Measurements from ENCODE around the gene HMG20B.
"Not testable (repeated sequence)": the region's sequence is repeated elsewhere in the genome, so short reads cannot be mapped to it uniquely, and the experiment has no call there.

HMG20B gene

DNA sequence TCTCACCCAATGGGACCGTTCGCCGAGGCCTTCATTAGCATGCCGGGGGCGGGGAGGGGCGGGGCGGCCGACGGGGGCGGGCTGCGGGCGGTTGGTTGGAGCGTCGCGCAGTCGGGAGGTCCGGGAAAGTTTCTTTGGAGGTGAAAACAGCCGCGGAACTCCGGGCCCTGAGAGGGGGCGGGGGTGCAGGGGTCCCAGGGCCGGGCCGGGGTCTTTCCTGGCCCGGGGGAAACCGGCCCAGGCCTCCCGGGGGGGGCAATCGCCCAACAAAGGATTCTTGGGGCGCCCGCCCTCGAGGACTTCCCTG, at the start of gene HMG20B:
Gene HMG20B (plus strand): TSS at position 90 of the 307 bp plus-strand sequence. CDS start 366 bp downstream, outside the sequence.
- no peak for DNase-seq

DNA sequence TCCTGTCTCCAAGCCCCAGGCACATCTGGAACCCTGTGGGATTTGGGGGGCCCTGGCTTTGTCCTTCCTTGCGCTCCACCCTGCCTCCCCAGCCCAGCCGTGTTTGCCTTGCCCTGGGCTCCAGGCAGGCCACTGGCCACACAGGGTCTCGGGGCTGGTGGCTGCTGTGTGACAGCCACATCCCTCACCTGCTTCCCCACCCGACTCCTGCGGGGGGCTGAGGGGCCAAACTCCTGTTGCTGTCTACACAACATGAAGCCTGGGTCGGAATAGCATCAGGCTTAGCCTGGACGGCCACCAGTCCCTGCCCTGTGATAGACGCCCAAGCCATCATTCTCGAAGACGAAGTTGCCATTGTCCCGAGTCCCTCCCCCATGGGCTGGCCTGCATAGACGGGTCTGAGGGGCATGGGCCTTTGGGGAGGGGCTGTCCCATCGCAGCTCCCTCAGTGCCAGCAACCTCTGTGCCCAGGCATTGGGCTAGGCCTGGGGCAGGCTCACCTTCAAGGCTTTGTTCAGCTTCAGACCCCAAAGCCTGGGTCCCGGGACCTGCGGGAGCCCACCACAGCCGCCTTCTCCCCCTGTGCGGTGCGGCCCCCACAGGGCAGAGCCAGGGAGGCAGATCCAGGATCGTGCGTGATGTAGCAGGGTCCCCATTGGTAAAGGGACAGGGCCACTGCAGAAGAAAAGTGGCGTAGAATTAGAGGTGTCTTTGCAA, 49.2 kb upstream of the HMG20B start:
- no peak for DNase-seq

DNA sequence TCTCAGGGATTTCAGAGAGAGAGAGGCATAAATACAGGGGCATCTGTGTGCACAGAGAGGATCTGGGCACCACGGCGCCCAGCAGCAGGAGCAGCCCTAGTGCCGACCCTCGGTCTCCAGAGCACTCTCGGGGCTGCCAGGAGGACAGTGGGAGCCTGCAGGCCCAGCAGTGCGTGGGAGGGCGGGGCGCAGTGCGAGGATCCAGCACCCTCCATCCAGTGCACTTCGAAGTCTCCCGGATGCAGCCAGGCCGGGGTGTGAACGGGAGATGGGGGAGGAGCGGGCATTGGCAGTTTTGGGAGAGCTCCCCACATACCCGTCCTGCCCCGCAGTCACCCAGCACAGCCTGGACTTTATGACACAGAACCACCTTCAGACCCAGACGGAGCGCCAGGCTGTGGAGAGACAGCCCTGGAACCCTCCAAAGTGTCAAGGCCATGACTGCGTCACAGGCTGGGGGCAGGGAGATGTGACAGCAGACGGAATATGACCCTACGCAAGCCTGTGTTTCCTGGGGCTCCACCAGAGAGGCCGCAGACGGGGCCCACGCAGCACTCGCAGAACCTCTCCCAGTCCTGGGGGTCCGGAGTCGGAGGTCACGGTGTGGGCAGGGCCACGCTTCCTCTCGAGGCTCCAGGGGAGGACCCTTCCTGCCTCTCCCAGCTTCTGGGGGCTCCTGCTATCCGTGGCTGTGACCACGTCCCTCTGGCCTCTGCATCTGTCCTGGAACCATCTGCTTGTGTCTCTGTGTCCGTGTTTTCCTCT, 48.5 kb upstream of the HMG20B start:
- DNase-seq, result no peak

DNA sequence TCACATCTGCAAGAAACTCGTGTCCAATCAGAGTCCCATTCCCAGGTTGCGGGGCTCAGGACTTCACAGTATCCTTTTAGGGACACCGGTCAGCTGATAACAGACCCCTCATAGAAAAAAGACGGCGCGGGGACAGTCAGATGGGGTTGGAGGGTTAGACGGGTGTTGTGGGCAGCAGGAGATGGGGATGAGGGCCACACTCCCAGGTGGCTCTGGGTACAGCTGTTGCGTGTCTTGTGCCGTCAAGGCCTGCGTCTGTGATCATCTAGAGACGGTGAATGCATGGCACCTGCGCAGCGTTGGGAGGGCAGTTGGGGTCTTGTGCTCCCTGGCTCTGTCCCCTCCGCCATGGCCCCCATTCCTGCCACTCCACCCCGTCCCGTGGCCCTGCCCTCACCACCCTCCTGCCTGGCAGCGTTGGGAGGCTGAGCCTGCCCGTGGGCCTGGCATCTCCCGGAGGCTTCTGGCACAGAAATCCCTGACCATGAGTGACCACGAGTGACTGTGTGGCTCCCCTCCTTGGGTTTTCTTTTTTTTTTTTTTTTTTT, 47.8 kb upstream of the HMG20B start:
- no peak for DNase-seq

DNA sequence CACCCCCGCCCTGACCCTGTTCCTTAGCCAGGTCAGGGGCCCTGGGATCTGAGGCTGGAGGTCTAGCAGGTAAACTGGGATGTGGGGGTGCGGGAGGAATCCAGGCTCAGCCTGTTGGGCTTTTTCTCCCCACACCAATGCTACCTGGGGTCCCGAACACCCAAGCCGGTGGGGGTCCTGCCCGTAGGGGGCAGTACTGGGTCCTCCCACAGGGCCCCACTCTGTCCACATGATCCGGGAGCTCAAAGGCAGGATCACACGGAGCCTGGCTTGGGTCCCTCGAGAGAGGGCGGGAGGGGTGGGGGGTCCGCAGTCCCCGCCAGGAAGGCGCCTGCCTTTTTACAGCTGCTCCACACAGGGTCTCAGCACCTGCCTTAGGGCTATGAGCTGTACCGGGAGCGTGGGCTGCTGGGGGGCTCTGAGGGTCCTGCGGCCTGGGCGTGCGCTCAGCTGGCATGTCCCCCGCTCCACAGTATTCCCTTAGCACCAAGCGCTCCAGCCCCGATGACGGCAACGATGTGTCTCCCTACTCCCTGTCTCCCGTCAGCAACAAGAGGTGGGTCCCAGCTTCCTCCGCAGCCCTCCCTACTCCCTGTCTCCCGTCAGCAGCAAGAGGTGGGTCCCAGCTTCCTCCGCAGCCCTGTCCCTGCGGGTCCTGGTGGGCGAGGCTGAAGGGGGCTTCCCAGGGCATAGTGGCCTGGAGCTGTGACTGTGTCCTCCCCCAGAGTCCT, 46.1 kb upstream of the HMG20B start:
- DNase-seq, result no peak

DNA sequence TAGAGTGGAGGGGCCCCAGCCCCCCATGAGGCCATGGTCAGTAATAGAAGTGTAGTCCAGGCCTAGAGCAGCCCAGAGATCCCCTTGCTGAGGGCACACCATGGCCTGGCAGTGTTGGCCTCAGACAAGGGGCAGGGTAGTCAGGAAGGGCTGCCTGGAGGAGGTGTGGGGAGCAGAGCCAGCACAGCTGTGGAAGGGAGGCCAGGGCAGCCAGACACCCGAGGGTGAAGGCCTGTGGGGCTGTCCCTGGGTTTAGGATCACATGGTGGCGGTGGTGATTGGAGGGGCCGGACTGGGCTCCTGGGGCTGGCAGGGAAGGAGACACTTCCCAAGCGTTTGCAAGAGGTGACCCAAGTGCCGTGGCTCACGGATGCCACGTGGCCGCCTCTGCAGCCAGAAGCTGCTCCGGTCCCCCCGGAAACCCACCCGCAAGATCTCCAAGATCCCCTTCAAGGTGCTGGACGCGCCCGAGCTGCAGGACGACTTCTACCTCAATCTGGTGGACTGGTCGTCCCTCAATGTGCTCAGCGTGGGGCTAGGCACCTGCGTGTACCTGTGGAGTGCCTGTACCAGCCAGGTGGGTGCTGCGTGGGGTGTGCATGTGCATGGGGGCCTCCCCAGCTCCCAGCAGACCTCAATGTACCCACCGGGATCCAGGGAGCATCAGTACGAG, 45.4 kb upstream of the HMG20B start:
- DNase-seq, result no peak

DNA sequence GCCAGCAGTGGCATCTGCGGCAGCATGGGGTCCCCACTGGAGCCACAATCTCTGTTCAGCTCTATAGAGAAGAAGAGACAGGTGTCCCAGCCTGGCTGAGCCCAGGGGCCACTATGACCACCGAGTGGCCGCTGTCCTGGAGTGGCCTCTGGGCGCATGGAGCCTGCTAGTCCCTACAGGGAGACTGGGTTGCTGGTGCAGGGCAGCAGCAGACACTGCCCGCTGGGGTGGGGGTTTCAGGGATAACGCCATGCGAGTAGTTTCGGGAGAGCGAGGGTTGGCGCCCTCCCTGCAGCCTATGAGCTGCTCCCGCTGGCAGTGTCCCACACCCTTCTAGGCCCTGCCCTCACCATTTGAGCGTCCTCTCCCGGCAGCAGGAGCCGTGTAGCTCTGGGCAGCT, 44.7 kb upstream of the HMG20B start:
- no peak for DNase-seq

DNA sequence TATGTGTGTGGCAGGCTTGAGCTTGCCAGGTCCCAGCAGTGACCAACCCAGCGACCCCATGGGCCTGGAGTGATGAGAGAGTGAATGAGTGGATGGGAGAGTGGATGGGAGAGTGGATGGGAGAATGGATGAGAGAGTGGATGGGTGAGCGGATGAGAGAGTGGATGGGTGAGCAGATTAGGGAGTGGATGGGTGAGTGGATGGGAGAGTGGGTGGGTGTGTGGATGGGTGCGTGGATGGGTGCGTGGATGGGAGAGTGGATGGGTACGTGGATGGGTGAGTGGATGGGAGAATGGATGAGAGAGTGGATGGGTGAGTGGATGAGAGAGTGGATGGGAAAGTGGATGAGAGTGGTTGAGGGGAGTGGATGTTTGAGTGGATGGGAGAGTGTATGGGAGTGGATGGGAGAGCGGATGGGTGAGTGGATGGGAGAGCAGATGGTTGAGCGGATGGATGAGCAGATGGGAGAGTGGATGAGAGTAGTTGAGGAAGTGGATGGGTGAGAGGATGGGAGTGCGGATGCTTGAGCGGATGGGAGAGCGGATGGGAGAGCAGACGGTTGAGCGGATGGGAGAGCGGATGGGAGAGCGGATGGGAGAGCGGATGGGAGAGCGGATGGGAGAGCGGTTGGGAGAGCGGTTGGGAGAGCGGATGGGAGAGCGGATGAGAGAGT, 44.1 kb upstream of the HMG20B start:
- DNase-seq, result no peak

DNA sequence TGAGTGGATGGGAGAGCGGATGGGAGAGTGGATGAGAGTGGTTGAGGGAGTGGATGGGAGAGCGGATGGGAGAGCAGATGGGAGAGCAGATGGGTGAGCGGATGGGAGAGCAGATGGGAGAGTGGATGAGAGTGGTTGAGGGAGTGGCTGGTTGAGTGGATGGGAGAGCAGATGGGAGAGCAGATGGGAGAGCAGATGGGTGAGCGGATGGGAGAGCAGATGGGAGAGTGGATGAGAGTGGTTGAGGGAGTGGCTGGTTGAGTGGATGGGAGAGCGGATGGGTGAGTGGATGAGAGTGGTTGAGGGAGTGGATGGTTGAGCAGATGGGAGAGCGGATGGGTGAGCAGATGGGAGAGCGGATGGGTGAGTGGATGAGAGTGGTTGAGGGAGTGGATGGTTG, 43.4 kb upstream of the HMG20B start:
- not testable (repeated sequence) for DNase-seq

DNA sequence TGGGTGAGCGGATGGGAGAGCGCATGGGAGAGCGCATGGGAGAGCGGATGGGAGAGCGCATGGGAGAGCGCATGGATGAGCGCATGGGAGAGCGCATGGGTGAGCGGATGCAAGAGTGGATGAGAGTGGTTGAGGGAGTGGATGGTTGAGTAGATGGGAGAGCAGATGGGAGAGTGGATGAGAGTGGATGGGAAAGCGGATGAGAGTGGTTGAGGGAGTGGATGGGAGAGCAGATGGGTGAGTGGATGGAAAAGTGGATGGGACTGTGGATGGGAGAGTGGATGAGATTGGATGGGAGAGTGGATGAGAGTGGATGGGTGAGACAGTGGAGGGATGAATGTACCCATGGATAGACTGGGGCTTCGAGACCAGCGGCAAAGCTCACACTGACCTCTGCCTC, 42.4 kb upstream of the HMG20B start:
- DNase-seq, result no peak

DNA sequence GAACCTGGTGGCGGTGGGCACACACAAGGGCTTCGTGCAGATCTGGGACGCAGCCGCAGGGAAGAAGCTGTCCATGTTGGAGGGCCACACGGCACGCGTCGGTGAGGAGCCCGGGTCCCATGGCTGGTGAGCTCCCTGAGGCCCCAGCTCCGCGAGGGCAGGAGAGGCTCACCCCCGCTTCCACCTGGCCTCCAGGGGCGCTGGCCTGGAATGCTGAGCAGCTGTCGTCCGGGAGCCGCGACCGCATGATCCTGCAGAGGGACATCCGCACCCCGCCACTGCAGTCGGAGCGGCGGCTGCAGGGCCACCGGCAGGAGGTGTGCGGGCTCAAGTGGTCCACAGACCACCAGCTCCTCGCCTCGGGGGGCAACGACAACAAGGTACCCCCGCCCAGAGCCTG, 41.0 kb upstream of the HMG20B start:
- no peak for DNase-seq

DNA sequence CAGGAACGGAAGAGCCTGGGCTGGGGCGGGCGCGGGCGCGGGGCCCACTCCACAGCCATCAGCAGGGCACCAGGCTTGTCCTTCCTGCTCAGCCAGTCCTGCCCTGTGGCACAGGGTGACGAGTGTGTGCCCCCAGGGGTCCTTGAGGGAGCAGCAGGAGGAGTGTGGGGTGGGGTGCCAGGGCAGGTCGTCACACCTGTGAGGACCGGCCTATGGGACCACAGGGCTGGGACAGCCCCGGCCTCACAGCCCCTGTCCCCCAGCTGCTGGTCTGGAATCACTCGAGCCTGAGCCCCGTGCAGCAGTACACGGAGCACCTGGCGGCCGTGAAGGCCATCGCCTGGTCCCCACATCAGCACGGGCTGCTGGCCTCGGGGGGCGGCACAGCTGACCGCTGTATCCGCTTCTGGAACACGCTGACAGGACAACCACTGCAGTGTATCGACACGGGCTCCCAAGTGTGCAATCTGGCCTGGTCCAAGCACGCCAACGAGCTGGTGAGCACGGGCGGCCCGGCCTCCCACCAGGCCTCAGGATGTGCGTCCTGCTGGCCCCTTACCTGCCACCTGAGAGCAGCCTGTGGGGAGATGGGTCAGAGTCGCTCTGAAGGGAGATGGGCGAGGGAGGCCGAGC, 40.5 kb upstream of the HMG20B start:
- no peak for DNase-seq

DNA sequence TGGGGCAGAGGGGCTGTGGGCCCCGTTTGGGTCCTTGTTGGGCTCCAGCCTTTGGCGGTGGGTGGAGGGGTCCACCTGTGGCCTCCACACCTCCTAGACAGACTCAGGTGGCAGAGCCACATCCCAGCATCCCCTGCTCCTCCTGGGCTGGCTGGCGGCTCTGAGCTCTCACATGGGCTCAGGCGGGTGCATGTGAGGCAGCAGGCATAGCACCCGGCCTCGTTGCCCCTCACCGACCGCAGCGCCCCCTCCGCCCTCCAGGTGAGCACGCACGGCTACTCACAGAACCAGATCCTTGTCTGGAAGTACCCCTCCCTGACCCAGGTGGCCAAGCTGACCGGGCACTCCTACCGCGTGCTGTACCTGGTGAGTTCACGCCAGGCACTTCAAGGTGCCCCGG, 39.7 kb upstream of the HMG20B start:
- DNase-seq, result no peak

DNA sequence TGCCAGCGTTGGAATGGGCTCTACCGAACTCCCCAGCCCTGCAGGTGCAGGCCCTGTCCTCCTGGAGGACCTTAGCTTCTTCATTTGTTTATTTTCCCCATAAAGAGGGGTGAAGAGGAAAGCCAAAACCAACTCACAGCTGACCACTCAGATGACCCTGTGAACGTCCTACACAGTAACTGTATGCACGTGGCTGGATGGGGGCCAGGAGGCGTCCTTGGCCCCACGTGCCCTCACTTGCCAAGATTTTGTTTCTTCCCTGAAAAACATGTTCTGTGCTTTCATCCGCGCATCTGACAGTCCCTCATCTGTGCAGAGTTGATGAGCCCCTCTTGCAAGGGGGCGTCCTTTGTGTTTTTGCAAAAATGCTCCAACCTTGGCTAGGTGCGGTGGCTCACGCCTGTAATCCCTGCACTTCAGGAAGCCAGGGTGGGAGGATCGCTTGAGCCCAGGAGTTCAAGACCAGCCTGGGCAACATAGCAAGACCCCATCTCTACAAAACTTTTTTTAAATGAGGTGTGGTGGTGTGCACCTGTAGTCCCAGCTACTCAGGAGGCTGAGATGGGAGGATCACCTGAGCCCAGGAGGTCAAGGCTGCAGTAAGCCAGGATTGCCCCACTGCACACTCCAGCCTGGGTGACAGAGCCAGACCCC, 39.1 kb upstream of the HMG20B start:
- no peak for DNase-seq

DNA sequence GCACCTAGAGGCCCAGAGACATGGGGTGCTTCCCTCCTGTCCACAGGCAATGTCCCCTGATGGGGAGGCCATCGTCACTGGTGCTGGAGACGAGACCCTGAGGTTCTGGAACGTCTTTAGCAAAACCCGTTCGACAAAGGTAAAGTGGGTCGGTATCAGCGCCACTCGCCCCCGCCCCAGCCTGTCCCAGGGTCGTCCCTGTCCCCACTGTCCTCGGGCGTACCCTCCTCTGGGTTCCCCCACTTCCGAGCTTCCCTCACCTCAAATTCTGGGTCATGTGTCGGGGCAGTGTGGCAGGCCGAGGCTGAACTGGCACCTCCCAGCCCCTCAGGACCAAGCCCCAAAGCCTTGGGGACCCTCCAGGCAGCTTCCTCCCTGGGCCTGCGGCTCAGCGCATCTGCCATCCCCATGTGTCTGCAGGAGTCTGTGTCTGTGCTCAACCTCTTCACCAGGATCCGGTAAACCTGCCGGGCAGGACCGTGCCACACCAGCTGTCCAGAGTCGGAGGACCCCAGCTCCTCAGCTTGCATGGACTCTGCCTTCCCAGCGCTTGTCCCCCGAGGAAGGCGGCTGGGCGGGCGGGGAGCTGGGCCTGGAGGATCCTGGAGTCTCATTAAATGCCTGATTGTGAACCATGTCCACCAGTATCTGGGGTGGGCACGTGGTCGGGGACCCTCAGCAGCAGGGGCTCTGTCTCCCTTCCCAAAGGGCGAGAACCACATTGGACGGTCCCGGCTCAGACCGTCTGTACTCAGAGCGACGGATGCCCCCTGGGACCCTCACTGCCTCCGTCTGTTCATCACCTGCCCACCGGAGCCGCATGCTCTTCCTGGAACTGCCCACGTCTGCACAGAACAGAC, 38.1 kb upstream of the HMG20B start:
- no peak for DNase-seq

DNA sequence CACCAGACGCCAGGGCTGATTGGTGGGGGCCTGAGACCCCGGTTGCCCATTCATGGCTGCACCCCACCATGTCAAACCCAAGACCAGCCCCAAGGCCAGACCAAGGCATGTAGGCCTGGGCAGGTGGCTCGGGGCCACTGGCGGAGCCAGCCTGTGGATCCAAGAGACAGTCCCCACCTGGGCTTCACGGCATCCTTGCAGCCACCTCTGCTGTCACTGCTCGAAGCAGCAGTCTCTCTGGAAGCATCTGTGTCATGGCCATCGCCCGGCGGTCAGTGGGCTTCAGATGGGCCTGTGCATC, 37.6 kb upstream of the HMG20B start:
- no peak for DNase-seq

DNA sequence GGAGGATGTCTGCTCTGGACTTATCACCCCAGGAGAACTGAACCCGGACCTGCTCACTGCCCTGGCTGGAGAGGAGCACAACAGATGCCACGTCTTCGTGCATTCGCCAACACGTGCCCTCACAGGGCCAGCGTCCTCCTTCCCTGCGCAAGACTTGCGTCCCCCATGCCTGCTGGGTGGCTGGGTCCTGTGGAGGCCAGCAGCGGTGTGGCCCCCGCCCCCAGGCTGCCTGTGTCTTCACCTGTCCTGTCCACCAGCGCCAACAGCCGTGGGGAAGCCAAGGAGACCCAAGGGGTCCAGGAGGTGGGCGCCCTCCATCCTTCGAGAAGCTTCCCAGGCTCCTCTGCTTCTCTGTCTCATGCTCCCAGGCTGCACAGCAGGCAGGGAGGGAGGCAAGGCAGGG, 37.2 kb upstream of the HMG20B start:
- no peak for DNase-seq

DNA sequence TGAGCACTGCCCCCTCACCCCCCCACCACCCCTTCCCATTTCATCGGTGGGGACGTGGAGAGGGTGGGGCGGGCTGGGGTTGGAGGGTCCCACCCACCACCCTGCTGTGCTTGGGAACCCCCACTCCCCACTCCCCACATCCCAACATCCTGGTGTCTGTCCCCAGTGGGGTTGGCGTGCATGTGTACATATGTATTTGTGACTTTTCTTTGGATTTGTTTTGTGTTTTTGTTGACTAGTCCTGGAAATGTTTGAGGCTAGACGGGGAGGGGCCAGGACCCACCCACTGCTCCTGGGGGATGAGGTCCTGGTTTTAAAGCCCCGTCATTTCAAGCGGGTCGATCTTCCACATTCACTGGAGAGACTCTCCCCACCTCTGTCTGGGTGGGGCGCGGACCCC, 36.8 kb upstream of the HMG20B start:
- DNase-seq, result no peak

DNA sequence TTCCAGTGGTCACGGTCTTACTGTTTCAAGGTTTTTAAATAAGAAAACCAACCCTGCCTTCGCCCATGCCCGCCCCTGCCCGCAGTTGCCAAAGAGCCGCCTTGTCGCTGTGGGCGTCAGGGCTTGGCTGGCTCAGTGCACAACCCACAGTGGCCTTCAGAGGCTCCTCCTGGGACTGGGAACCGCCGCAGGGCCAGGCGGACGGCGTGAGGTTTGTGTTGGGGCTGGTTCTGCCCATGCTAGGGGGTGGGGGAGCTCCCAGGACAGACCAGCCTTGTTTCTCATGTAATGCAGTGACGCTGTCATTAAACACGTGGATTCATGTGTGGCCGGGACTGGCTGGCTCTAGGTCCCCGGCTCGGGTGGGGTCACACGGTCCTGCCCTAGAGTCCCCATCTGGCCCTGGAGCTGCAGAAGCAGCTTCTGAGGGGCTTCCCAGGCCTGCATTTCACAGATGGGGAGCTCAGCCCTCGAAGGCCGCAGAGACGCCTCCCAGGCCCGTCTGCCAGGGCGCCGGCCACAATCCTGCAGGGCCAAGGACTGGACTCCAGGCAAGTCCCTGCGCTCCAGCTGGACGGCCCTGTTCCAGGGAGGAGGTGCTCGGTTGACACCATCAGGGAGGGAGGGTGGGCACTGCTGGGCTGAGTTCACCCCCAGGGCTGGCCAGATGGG, 36.2 kb upstream of the HMG20B start:
- no peak for DNase-seq

DNA sequence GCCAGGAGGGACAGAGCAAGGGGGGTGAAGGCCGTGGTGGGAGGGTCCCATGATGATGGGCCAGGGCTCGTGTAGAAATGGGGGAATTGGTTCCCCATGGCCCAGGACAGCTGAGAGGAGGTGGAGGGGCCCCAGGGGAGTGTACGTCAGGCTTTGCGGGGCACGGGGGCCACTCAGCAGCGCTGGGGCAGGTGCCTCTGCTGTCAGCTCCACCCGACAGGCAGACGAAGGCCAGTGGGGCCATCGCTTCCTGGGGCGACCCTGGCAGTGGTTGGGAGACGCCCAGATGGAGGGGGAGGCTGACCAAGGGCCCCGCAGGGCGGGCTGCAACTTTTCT, 35.7 kb upstream of the HMG20B start:
- DNase-seq, result no peak

Measured in CD4-positive, alpha-beta T cell treated with Interleukin-17A for 1 hour (primary cell).